Cardiac muscle cell (in vitro differentiated cells and primary cell): ENCODE results near the gene TCAIM. TPM values are rescaled to one million over a fixed set of nuclear protein-coding genes. Genes with fewer than 3 reads are reported as not detected.
A peak's percentile ranks its signal among the peaks of the same experiment; 100 is the strongest.

Experiments used
- DNase-seq, 2 donors: peaks; one replicate each; pipeline versions ENCODE4 v3.0.0 to v3.0.0-alpha.2; 2010 to 2017; ENCODE audit warnings: low read depth in 1 of 2, low spot score in 1 of 2
- H3K27ac ChIP-seq: fragments of 200-600 bp; sonication (generic); 2 replicates; pipeline ENCODE4 v1.5.1; 2016
- H3K27me3 ChIP-seq: fragments of 200-600 bp; sonication (generic); 2 replicates; pipeline ENCODE4 v1.6.0; 2016; ENCODE audit warnings: control low read depth
- H3K36me3 ChIP-seq: fragments of 200-600 bp; sonication (generic); 2 replicates; pipeline ENCODE4 v1.5.1; 2016; ENCODE audit warnings: control low read depth
- H3K4me1 ChIP-seq: fragments of 200-600 bp; sonication (generic); 2 replicates; pipeline ENCODE4 v1.8.1; 2017; ENCODE audit warnings: low read depth, mild to moderate bottlenecking, mixed run types
- H3K4me3 ChIP-seq: fragments of 200-600 bp; sonication (generic); 2 replicates; pipeline ENCODE4 v1.5.1; 2016; ENCODE audit warnings: mild to moderate bottlenecking
- H3K9me3 ChIP-seq: fragments of 200-600 bp; sonication (generic); 2 replicates; pipeline ENCODE4 v1.5.1; 2017; ENCODE audit warnings: low read depth, mild to moderate bottlenecking, control low read depth
- CTCF ChIP-seq: IDR thresholded peaks from 2 replicates; pipeline ENCODE4 v1.5.1; 2012; ENCODE audit warnings: low read depth, mild to moderate bottlenecking, low read length
- polyA plus RNA-seq: library from polyadenylated mRNA; unstranded; fragments of >200 nt; fragmentation: Nextera tagmentation; extraction: Ambion mirVana; gene quantifications from 2 replicates; pipeline ENCODE4 v1.2.1, GENCODE V29; 2016
- total RNA-seq: library from RNA; depleted of rRNA; stranded (reverse); fragments of >200 nt; gene quantifications from 2 replicates; pipeline ENCODE4 v1.2.3, GENCODE V29; 2016

The TCAIM gene
- total and polyA plus RNA-seq, 2 experiments from 2014 or later, result 10.8 to 15.5 TPM

- peaks cover 3% of the 10 kb centered on the region for H3K36me3 ChIP-seq
- H3K4me1 ChIP-seq, result no peaks in the 10 kb centered on the region
- H3K27ac ChIP-seq, result no peak overlapping the region
- no peaks in the 10 kb centered on the region for H3K27me3 ChIP-seq
- H3K4me3 ChIP-seq, result no peak overlapping the region
- DNase-seq, result no peak
- no peaks in the 10 kb centered on the region for H3K9me3 ChIP-seq
- TF ChIP-seq CTCF, result no peak
Measured at GRCh38 chr3:44365952-44366351, 27.4 kb downstream of the TCAIM start.

- H3K27me3 ChIP-seq, result no peaks in the 10 kb centered on the region
- no peaks in the 10 kb centered on the region for H3K36me3 ChIP-seq
- no peak for TF ChIP-seq CTCF
- no peak for DNase-seq
- no peaks in the 10 kb centered on the region for H3K9me3 ChIP-seq
- H3K27ac ChIP-seq, result no peak overlapping the region
- no peaks in the 10 kb centered on the region for H3K4me1 ChIP-seq
- H3K4me3 ChIP-seq, result no peak overlapping the region
Measured at GRCh38 chr3:44375450-44375849, 36.9 kb downstream of the TCAIM start.

DNA sequence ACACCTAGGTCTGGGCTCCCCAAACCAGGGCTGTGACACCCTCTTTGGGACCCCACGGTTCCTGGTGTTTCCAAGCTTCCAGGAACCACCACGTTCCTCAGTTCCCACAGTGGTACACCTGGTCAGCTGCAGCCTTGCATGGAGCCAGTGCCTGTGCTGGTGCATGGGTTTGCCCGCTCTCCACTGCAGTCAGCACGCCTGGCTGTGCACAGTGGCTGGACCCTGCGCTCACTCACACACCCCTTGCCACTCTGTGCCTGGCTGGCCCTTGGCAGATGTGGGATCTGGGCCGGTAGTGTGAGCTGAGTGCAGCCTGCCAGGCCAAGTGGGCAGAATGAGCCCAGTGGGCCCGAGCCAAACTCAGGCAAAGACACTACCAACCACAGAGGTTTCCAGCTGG lies 48.8 kb downstream of the TCAIM start:
- Histone ChIP-seq H3K27ac (no peak overlapping the region), H3K36me3 (no peaks in the 10 kb centered on the region), H3K4me3 (no peak overlapping the region), H3K4me1 (no peaks in the 10 kb centered on the region), H3K27me3 (no peaks in the 10 kb centered on the region), H3K9me3 (no peaks in the 10 kb centered on the region)
- no peak for TF ChIP-seq CTCF
- no peak for DNase-seq

GRCh38 chr3:44392489-44392888 lies 53.9 kb downstream of the TCAIM start:
- Histone ChIP-seq H3K4me3 (no peak overlapping the region), H3K9me3 (no peaks in the 10 kb centered on the region), H3K36me3 (no peaks in the 10 kb centered on the region), H3K27ac (no peak overlapping the region), H3K27me3 (no peaks in the 10 kb centered on the region), H3K4me1 (no peaks in the 10 kb centered on the region)
- DNase-seq, result no peak
- TF ChIP-seq CTCF, result no peak

DNA sequence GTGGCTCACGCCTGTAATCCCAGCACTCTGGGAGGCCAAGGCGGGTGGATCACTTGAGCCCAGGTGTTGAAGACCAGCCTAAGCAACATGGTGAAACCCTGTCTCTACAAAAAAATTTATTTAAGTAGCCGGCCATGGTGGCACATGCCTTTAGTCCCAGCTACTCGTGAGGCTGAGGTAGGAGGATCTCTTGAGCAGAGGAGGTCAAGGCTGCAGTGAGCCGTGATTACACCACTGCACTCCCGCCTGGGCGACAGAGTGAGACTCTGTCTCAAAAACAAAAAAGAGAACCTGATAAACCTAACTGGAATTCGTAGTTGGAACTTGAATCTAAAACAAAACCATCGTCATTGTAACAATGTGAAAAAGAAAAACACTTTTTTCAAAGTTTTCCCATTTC lies 57.1 kb downstream of the TCAIM start:
- no peak for DNase-seq
- TF ChIP-seq CTCF, result no peak
- Histone ChIP-seq H3K36me3 (no peaks in the 10 kb centered on the region), H3K4me3 (no peak overlapping the region), H3K9me3 (no peaks in the 10 kb centered on the region), H3K27me3 (no peaks in the 10 kb centered on the region), H3K27ac (peak overlapping the region; percentile 72), H3K4me1 (peaks cover 20% of the 10 kb centered on the region)
